Esophagus muscularis mucosa (tissue), 4 donors: Measurements from ENCODE around the gene DUSP11. TPM values are rescaled to one million over a fixed set of nuclear protein-coding genes. Genes with fewer than 3 reads are reported as not detected.

Experiments used
- DNase-seq: peaks from one replicate; pipeline ENCODE4 v3.0.0-alpha.2; 2017; ENCODE audit errors: extremely low spot score
- H3K27ac ChIP-seq, 4 donors: fragments of 200-600 bp; sonication (generic); replicated peaks in 1 of 4; 1 replicate in 3 of 4; 2 replicates in 1 of 4; pipeline ENCODE4 v1.5.1; 2016 to 2019; ENCODE audit warnings: mild to moderate bottlenecking in 1 of 4
- H3K27me3 ChIP-seq, 4 donors: fragments of 200-600 bp; sonication (generic); one replicate each; pipeline versions ENCODE4 v1.5.1 to v1.6.0; 2016 to 2019
- H3K36me3 ChIP-seq, 4 donors: fragments of 200-600 bp; sonication (generic); one replicate each; pipeline ENCODE4 v1.5.1; 2016 to 2019
- H3K4me1 ChIP-seq, 4 donors: fragments of 200-600 bp; sonication (generic); one replicate each; pipeline ENCODE4 v1.5.1; 2016 to 2019
- H3K4me3 ChIP-seq, 4 donors: fragments of 200-600 bp; sonication (generic); 1 replicate in 2 of 4; 2 replicates in 2 of 4; pipeline ENCODE4 v1.5.1; 2016 to 2019; ENCODE audit warnings: mild to moderate bottlenecking in 4 of 4, moderate library complexity in 1 of 4
- H3K9me3 ChIP-seq, 4 donors: fragments of 200-600 bp; sonication (generic); 1 replicate in 3 of 4; 2 replicates in 1 of 4; pipeline ENCODE4 v1.5.1; 2016 to 2019
- CTCF ChIP-seq, 3 experiments: fragments of 200-600 bp in 2 of 3; fragments of 450-650 bp in 1 of 3; sonication (generic) in 2 of 3; IDR thresholded peaks; one replicate each; pipeline ENCODE4 v1.5.1; 2017 to 2019; ENCODE audit warnings: antibody characterized with exemption in 3 of 3, mild to moderate bottlenecking in 2 of 3, moderate library complexity in 1 of 3
- EP300 ChIP-seq: sonication (generic); formaldehyde crosslinking; IDR thresholded peaks from one replicate; pipeline ENCODE4 v1.6.1; 2017; ENCODE audit warnings: antibody characterized with exemption
- POLR2A ChIP-seq: fragments of 450-650 bp; IDR thresholded peaks from one replicate; pipeline ENCODE4 v1.6.1; 2017; ENCODE audit warnings: antibody characterized with exemption, moderate library complexity, mild to moderate bottlenecking, low read depth
- POLR2AphosphoS5 ChIP-seq, 2 donors: sonication (generic); formaldehyde crosslinking; IDR thresholded peaks; one replicate each; pipeline ENCODE4 v1.6.1; 2017; ENCODE audit warnings: antibody characterized with exemption in 2 of 2
- WGBS: methylation state at CpG from one replicate; pipeline ENCODE4 v1.1.5; 2018; 5-methylcytosine and 5-hydroxymethylcytosine counted together
- intact Hi-C: fragments of 100-400 bp; cut with DNase I; formaldehyde crosslinking; loops from one replicate; pipeline ENCODE4 v1.15.1; 2023
- total RNA-seq, 4 donors: library from RNA; depleted of rRNA; stranded (reverse); fragments of >200 nt; gene quantifications; one replicate each; pipeline versions ENCODE4 v1.1.0 to v1.2.1, GENCODE V29; 2016

DUSP11 gene
- total RNA-seq, 4 donors from 2014 or later = 15.2 to 22.4 (median 18.7) TPM

GRCh38 chr2:73827018-73827417, 47.1 kb upstream of the DUSP11 start:
- Histone ChIP-seq H3K4me1 (peaks cover 3 to 51% (median 46%) of the 10 kb centered on the region in 4 donors), H3K27me3 (no peaks in the 10 kb centered on the region), H3K9me3 (no peaks in the 10 kb centered on the region), H3K36me3 (peaks cover 0 to 7% (median 3%) of the 10 kb centered on the region in 4 donors), H3K4me3 (no peak overlapping the region), H3K27ac (no peak overlapping the region)
- DNase-seq = no peak
- WGBS = 18% methylated on average over 2 of the region's 2 CpGs
- intact Hi-C loops = loop anchor here (10.0 kb wide), 4 partner anchors 98 to 508 kb away; partner anchors contain the start of genes BOLA3, DGUOK and TET3
- TF ChIP-seq POLR2A (no peak), CTCF (IDR thresholded peaks at IDR 0.05) (peak; percentile 39 to 53 (median 53))

- H3K27ac ChIP-seq = no peak overlapping the region
- intact Hi-C loops = loop anchor here (10.0 kb wide), 4 partner anchors 99 to 509 kb away; partner anchors contain the start of genes BOLA3, DGUOK and TET3
- H3K4me1 ChIP-seq = peaks cover 3 to 37% (median 31%) of the 10 kb centered on the region in 4 donors
- WGBS = 60% methylated on average over 4 of the region's 4 CpGs
- TF ChIP-seq EP300 (no peak), POLR2AphosphoS5 (IDR thresholded peaks at IDR 0.05) (no peak)
- no peaks in the 10 kb centered on the region for H3K27me3 ChIP-seq
- DNase-seq = no peak
- no peaks in the 10 kb centered on the region for H3K9me3 ChIP-seq
- no peak overlapping the region for H3K4me3 ChIP-seq
- no peaks in the 10 kb centered on the region for H3K36me3 ChIP-seq
Observed at GRCh38 chr2:73825408-73825807, 45.5 kb upstream of the DUSP11 start.

- H3K4me1 ChIP-seq = peaks cover 3 to 25% (median 19%) of the 10 kb centered on the region in 4 donors
- 6% methylated on average over 3 of the region's 3 CpGs for WGBS
- no peaks in the 10 kb centered on the region for H3K27me3 ChIP-seq
- no peak overlapping the region for H3K27ac ChIP-seq
- DNase-seq = no peak
- intact Hi-C loops = loop anchor here (10.0 kb wide), 4 partner anchors 101 to 511 kb away; partner anchors contain the start of genes BOLA3, DGUOK and TET3
- no peaks in the 10 kb centered on the region for H3K9me3 ChIP-seq
- TF ChIP-seq POLR2AphosphoS5 (IDR thresholded peaks at IDR 0.05) (no peak), CTCF (IDR thresholded peaks at IDR 0.05) (peak; percentile 79 to 85 (median 83))
- H3K36me3 ChIP-seq = no peaks in the 10 kb centered on the region
- no peak overlapping the region for H3K4me3 ChIP-seq
Observed at GRCh38 chr2:73823916-73824523, 44.1 kb upstream of the DUSP11 start.

GRCh38 chr2:73823416-73823815, 43.5 kb upstream of the DUSP11 start:
- Histone ChIP-seq H3K27me3 (no peaks in the 10 kb centered on the region), H3K36me3 (no peaks in the 10 kb centered on the region), H3K27ac (no peak overlapping the region), H3K4me1 (peaks cover 3 to 24% (median 18%) of the 10 kb centered on the region in 4 donors), H3K4me3 (no peak overlapping the region), H3K9me3 (no peaks in the 10 kb centered on the region)
- WGBS = 48% methylated on average over 2 of the region's 2 CpGs
- no peak for DNase-seq
- intact Hi-C loops = loop anchor here (10.0 kb wide), 4 partner anchors 101 to 511 kb away; partner anchors contain the start of genes BOLA3, DGUOK and TET3
- no peak for TF ChIP-seq CTCF (IDR thresholded peaks at IDR 0.05)

- peaks cover 0 to 20% (median 13%) of the 10 kb centered on the region in 4 donors for H3K4me1 ChIP-seq
- TF ChIP-seq POLR2A = no peak
- no peaks in the 10 kb centered on the region for H3K36me3 ChIP-seq
- intact Hi-C loops = loop anchor here (10.0 kb wide), 4 partner anchors 102 to 512 kb away; partner anchors contain the start of genes BOLA3, DGUOK and TET3
- no peaks in the 10 kb centered on the region for H3K27me3 ChIP-seq
- no peaks in the 10 kb centered on the region for H3K9me3 ChIP-seq
- H3K27ac ChIP-seq = no peak overlapping the region
- 78% methylated on average over 2 of the region's 2 CpGs for WGBS
- no peak overlapping the region for H3K4me3 ChIP-seq
- DNase-seq = no peak
Observed at GRCh38 chr2:73822991-73823390, 43.1 kb upstream of the DUSP11 start.
